WTC11 (cell line): Measurements from ENCODE around the gene CFH. TPM values are rescaled to one million over a fixed set of nuclear protein-coding genes. Genes with fewer than 3 reads are reported as not detected.

ENCODE experiments used
- ATAC-seq: fragments of 200-7000 bp; cut with Tn5 transposase; 2 replicates; pipeline ENCODE4 v1.10.0; 2021; ENCODE audit warnings: mild to moderate bottlenecking, moderate library complexity
- Bru-seq: library from RNA; stranded (reverse); fragments of 400-500 nt; gene quantifications from one replicate; lab custom pipeline; 2021; lab: Mats Ljungman, UMichigan
- CTCF ChIA-PET: fragments of 300-600 bp; sonication (Branson Sonifier 250); formaldehyde crosslinking; loops from one replicate; lab custom pipeline; 2021; ENCODE audit warnings: antibody characterized with exemption; lab: Charles Lee
- POLR2A ChIA-PET: fragments of 350-600 bp; sonication (Branson Sonifier 250); formaldehyde crosslinking; loops from one replicate; lab custom pipeline; 2021; ENCODE audit warnings: antibody characterized with exemption; lab: Charles Lee
- DNase-seq: peaks from one replicate; pipeline ENCODE4 v3.0.0; 2021; ENCODE audit warnings: low spot score
- H3K27ac Mint-ChIP-seq: 2 replicates; pipeline ENCODE4 v1.8.0; 2021; ENCODE audit warnings: mixed read lengths
- H3K27me3 Mint-ChIP-seq: 2 replicates; pipeline ENCODE4 v1.8.0; 2021; ENCODE audit warnings: low read depth, mild to moderate bottlenecking, moderate library complexity, mixed read lengths
- H3K36me3 Mint-ChIP-seq: 2 replicates; pipeline ENCODE4 v1.8.0; 2021; ENCODE audit warnings: mixed read lengths
- H3K4me1 Mint-ChIP-seq: 2 replicates; pipeline ENCODE4 v1.8.0; 2022; ENCODE audit warnings: mixed read lengths
- H3K4me3 Mint-ChIP-seq: 2 replicates; pipeline ENCODE4 v1.8.0; 2021; ENCODE audit warnings: mild to moderate bottlenecking, moderate library complexity, mixed read lengths
- H3K9me3 Mint-ChIP-seq: 2 replicates; pipeline ENCODE4 v1.8.0; 2021; ENCODE audit warnings: mixed read lengths
- ARID4B ChIP-seq: sonication (generic); formaldehyde crosslinking; IDR thresholded peaks from 2 replicates; pipeline ENCODE4 v1.8.0; 2023; ENCODE audit warnings: missing genetic modification reagents, mild to moderate bottlenecking, borderline replicate concordance
- ATF2 ChIP-seq: sonication (generic); formaldehyde crosslinking; IDR thresholded peaks from 2 replicates; pipeline ENCODE4 v1.8.1; 2022; ENCODE audit warnings: low read depth, missing genetic modification reagents, borderline replicate concordance
- CREB1 ChIP-seq: sonication (generic); formaldehyde crosslinking; IDR thresholded peaks from 2 replicates; pipeline ENCODE4 v1.8.0; 2023; ENCODE audit warnings: mild to moderate bottlenecking, missing genetic modification reagents
- E2F1 ChIP-seq: sonication (generic); formaldehyde crosslinking; IDR thresholded peaks from 2 replicates; pipeline ENCODE4 v1.8.0; 2022; ENCODE audit warnings: mild to moderate bottlenecking, missing genetic modification reagents
- FOXK1 ChIP-seq: sonication (generic); formaldehyde crosslinking; IDR thresholded peaks from 2 replicates; pipeline ENCODE4 v1.8.0; 2022; ENCODE audit warnings: mild to moderate bottlenecking, moderate library complexity, missing genetic modification reagents
- IRF1 ChIP-seq: sonication (generic); formaldehyde crosslinking; IDR thresholded peaks from 2 replicates; pipeline ENCODE4 v1.8.0; 2023; ENCODE audit warnings: missing genetic modification reagents
- NR2C2 ChIP-seq: sonication (generic); formaldehyde crosslinking; IDR thresholded peaks from 2 replicates; pipeline ENCODE4 v1.8.0; 2022; ENCODE audit warnings: mild to moderate bottlenecking, missing genetic modification reagents
- RELA ChIP-seq: sonication (generic); formaldehyde crosslinking; IDR thresholded peaks from 2 replicates; pipeline ENCODE4 v1.8.1; 2022; ENCODE audit warnings: missing genetic modification reagents, mild to moderate bottlenecking, borderline replicate concordance
- SMAD4 ChIP-seq: sonication (generic); formaldehyde crosslinking; IDR thresholded peaks from 2 replicates; pipeline ENCODE4 v1.8.0; 2022; ENCODE audit warnings: mild to moderate bottlenecking, missing genetic modification reagents
- STAT6 ChIP-seq: sonication (generic); formaldehyde crosslinking; conservative IDR thresholded peaks from 2 replicates; pipeline ENCODE4 v1.8.1; 2023; ENCODE audit warnings: mild to moderate bottlenecking, low read depth, missing genetic modification reagents, moderate library complexity
- ZBTB21 ChIP-seq: sonication (generic); formaldehyde crosslinking; IDR thresholded peaks from 2 replicates; pipeline ENCODE4 v1.8.1; 2023; ENCODE audit warnings: mild to moderate bottlenecking, missing genetic modification reagents, borderline replicate concordance
- ZMAT4 ChIP-seq: fragments of 250-450 bp; sonication (Bioruptor Pico); IDR thresholded peaks from 2 replicates; pipeline ENCODE4 v1.9.0; 2021; ENCODE audit warnings: mild to moderate bottlenecking
- ZNF281 ChIP-seq: sonication (generic); formaldehyde crosslinking; IDR thresholded peaks from 2 replicates; pipeline ENCODE4 v1.8.0; 2023; ENCODE audit warnings: mild to moderate bottlenecking, missing genetic modification reagents
- ZNF423 ChIP-seq: fragments of 250-450 bp; sonication (Bioruptor Pico); IDR thresholded peaks from 2 replicates; pipeline ENCODE4 v2.1.2; 2022; ENCODE audit warnings: mild to moderate bottlenecking, moderate library complexity
- ZNF532 ChIP-seq: fragments of 250-450 bp; sonication (Bioruptor Pico); IDR thresholded peaks from 2 replicates; pipeline ENCODE4 v1.9.0; 2021; ENCODE audit warnings: mild to moderate bottlenecking, borderline replicate concordance
- ZSCAN18 ChIP-seq: fragments of 250-450 bp; sonication (Bioruptor Pico); IDR thresholded peaks from 2 replicates; pipeline ENCODE4 v2.1.2; 2022; ENCODE audit warnings: mild to moderate bottlenecking, moderate library complexity
- long read RNA-seq, 3 experiments: library from RNA in 1 of 3; library from capped mRNA in 1 of 3; library from polyadenylated mRNA in 1 of 3; unstranded in 2 of 3; stranded (forward) in 1 of 3; transcript quantifications; one replicate each; pipeline ENCODE4 v2.0.0, GENCODE V29; 2021
- total RNA-seq: library from RNA; stranded (reverse); gene quantifications from 3 replicates; pipeline ENCODE4 v1.2.3, GENCODE V29; 2021

CFH gene
- total RNA-seq (0.17 to 0.44 TPM (median 0.34 TPM) in 3 replicates), Bru-seq, nascent RNA (percentile 1 among the genes with signal in this experiment)
- long read RNA-seq, experiment 1, result 0 reads
- long read RNA-seq, experiment 2, partial matches to known transcripts, result 0 of 1 reads
- long read RNA-seq, experiment 2, other reads (novel, unspliced or antisense), result 1 of 1 reads
- long read RNA-seq, experiment 3, result 0 reads

- peaks cover 14% of the 10 kb centered on the region; the same call in 1 of the 2 replicates for H3K4me1 Mint-ChIP-seq
- no peaks in the 10 kb centered on the region for H3K36me3 Mint-ChIP-seq
- no peak for TF ChIP-seq FOXK1
- no peak for TF ChIP-seq ZNF281 (CRISPR knock-in tag)
- TF ChIP-seq SMAD4 (CRISPR knock-in tag), result no peak
- TF ChIP-seq IRF1 (CRISPR knock-in tag), result no peak
- TF ChIP-seq ATF2 (CRISPR knock-in tag), result no peak
- no peak for TF ChIP-seq ARID4B (CRISPR knock-in tag)
- TF ChIP-seq RELA (CRISPR knock-in tag), result no peak
- TF ChIP-seq STAT6, result no peak
- TF ChIP-seq ZNF423 (CRISPR knock-in tag), result no peak
- TF ChIP-seq ZBTB21 (CRISPR knock-in tag), result no peak
- TF ChIP-seq NR2C2 (CRISPR knock-in tag), result no peak
- TF ChIP-seq ZNF532 (CRISPR knock-in tag), result no peak
- no peak for TF ChIP-seq E2F1 (CRISPR knock-in tag)
- TF ChIP-seq ZMAT4, result no peak
- TF ChIP-seq ZSCAN18 (CRISPR knock-in tag), result no peak
- TF ChIP-seq CREB1 (CRISPR knock-in tag), result no peak
These were observed at the start of gene CFH for GRCh38 chr1:196651637-196652215. Gene CFH, plus strand, starts transcription at chr1:196652043. Its CDS starts 75 bp downstream, at chr1:196652118.

More at GRCh38 chr1:196651637-196652215, at the start of gene CFH:
- ChIA-PET CTCF (no interaction called here), POLR2A (no interaction called here)
- ATAC-seq (no peak), DNase-seq (no peak)
- H3K27me3 Mint-ChIP-seq, result no peaks in the 10 kb centered on the region
- no peaks in the 10 kb centered on the region for H3K9me3 Mint-ChIP-seq
- no peak within 1 kb of the TSS for H3K4me3 Mint-ChIP-seq
- H3K27ac Mint-ChIP-seq, result no peak within 1 kb of the TSS
